Fibroblast of skin of left quadriceps (primary cell): ENCODE data around the gene KDELR3.

Source experiments
- DNase-seq, 2 experiments: peaks; one replicate each; pipeline ENCODE4 v3.0.0-alpha.2; 2013; ENCODE audit warnings: low read depth in 2 of 2

Gene KDELR3

DNA sequence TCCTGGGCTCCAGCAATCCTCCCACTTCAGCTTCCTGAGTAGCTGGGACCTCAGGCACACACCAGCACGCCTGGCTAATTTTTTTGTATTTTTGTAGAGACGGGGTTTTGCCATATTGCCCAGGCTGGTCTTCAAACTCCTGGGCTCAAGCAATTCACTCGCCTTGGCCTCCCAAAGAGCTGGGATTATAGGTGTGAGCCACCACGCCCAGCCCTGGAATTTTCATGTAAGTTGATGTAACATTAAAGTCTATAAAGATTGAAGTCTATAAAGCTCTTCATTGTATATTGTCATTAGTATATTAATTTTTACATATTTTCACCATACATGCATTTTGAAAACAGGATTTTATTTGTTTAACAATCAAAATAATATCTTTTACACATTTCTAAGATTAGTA lies 50.7 kb downstream of the KDELR3 start:
- no peak for DNase-seq

DNA sequence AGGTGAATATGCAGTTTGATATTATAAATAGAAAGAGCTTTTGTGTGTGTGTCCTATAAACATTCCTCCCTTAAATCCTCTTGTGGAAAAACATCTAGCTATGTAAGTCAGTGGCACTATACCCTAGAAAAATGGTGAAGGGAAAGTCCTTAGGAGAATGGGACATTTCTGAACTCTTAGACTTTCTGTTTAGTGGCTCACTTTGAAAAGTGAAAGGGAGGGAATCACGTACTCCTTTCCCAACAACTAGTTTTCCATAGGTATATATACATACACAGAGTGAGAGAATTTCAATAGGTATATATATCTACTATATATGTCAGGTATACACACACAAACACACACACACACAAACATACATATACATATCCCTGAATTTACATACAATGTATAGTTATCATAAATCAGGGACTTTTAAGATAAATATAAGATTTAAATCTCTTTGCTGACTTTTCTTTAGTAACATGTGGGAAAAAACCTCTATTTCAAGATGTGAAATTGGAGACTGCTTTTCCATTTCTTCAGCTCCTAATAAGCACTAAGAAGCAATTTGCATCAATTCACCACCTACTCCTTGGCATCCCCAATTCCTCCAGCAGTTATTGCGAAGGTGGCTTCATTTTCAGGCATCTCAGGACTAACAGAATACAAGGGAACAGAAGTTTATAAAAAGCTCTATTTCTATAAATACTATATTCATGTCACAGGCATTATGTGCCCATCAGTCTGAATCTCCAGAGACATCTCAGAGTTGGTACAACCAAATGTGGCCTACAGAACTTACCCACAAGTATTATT lies 51.8 kb downstream of the KDELR3 start:
- no peak for DNase-seq

DNA sequence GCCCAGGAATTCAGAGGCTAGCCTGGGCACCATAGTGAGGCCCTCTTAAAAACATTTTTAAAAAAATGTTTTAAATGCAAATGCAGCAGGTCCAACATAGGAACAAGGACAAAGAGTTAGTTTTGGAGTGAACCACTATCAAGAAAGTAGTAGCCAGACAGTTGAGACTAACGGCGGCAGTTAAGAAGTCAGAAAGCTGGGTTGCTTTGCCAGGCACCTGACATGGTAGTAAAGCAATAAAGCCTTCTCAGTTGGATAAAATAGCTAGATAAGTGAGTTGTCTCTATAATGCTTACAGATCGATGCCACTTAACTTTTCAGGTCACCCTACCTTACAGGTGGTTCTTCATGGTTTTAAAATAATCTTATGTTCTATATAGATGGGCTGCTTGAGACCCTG lies 55.1 kb downstream of the KDELR3 start:
- DNase-seq, result no peak

DNA sequence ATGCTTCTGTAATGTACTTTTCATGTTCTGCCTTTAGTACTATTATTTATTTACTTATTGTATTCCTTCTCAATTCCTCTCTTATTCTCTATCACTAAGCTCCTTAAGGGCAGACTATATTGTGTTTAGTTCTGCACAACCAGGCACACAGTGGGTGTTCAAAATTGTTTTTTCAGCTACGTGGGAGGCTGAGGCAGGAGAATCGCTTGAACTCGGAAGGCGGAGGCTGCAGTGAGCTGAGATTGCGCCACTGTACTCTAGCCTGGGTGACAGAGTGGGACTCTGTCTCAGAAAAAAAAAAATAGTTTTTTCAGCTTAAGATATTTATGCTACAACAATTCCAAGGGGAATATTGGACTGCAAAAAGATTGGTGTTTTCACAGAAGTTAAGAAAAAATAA lies 55.6 kb downstream of the KDELR3 start:
- no peak for DNase-seq

DNA sequence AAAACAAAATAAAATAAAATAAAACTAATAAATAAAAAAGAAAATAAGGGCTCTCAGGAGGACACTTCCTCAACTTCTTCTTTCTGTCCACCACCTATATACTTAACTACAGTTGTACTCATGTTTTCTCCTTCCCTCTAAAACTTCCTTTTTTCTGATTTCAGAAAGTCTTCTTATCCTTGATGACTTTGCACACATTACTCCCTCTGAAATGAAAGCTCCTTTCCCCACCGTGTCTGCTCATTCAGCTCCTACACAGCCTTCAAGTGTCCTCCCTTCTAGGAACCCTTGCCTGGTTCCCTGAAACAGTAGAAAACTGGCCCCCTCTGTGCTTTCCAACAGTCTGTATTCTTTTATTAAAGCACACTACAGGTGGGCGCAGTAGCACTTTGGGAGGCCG lies 56.5 kb downstream of the KDELR3 start:
- no peak for DNase-seq

DNA sequence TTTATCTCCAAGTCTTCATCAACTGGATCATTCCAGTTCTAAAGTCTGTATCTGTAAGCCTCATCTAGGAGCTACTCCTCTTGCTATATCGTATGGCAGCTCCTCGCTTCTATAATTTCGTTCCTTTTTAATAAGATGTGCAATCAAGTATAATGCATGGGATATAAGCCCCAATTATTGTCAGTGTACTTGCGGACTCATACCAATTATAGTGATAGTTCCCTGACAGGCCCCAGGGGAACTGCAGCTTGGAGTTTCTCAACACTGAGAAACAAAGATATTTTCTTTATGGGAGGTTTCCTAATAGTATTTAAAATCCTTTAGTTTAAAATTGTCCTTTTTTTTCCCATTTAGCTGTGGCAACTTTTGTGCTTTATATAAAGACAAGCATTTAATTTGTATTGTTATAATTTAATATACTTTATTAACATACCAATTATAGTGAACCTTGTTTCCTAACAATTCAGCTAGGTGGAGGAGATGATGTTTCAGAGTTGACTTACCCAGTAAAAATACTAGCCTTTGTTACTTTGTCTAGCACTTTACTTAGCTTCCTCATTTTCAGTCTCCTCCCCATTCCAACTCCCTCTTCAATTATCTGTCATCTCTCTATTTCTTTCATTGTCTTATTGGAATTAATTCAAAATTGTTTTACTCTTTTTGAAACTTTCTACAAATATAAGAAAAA lies 63.5 kb downstream of the KDELR3 start:
- DNase-seq, result no peak
